Measurements from ENCODE around the gene ARHGAP12.
A peak's percentile ranks its signal among the peaks of the same experiment; 100 is the strongest.
"Not testable (repeated sequence)": the region's sequence is repeated elsewhere in the genome, so short reads cannot be mapped to it uniquely, and the experiment has no call there.

Gene ARHGAP12

GRCh38 chr10:31928549-31929260, at the start of gene ARHGAP12:
Gene ARHGAP12 (minus strand): TSS chr10:31928831. CDS start chr10:31908855, 19,976 bp downstream.
- peak; percentile 66 for DNase-seq (ENCODE audit: low spot score)

DNA sequence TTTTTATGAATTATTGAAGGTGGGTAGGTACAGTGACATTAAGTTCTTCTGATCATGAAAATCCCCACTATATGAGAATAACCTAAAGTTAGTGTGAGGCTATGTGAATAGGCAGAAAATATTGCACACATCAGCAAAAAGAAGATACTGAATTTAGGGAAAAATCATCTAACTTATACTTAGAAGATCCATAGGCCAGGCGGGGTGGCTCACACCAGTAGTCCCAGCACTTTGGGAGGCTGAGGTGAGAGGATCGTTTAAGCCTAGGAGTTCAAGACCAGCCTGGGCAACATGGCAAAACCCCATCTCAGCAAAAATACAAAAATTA, 49.5 kb upstream of the ARHGAP12 start:
- no peak for DNase-seq (ENCODE audit: low spot score)

DNA sequence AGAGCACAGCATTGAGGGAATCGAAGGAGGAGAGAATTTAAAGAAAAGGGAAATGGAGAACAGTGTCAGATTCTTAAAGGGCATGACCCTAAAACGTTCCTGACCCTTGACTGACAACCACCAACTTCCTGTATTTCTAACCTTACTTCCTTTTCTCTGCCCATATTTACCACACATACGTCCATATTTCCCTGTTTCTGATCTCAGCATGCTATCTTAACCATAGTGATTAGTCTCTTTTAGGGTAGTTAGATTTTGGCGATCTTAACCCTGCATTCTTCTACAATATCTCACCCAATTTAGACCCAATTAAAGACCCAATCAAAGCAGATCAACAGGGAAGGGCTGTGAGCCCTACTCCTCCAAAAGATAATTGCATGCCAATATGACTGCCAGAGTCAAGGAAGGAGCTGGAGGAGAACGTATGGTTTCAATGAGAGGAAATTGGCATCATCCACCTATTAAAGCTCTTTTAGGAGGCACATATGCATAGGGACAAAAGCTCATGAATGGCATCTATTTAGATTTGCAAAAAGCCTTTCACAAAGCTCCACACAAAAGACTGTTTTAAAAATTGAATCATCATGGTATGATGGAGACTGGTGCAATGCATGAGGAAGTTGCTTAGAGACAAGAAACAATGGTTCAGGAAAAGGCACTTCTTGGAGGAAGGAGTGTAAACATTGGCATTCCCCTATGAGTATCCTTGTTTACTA, 49.0 kb upstream of the ARHGAP12 start:
- DNase-seq (ENCODE audit: low spot score): no peak

- no peak for DNase-seq (ENCODE audit: low spot score)
Measured at GRCh38 chr10:31975157-31975765, 46.6 kb upstream of the ARHGAP12 start.

DNA sequence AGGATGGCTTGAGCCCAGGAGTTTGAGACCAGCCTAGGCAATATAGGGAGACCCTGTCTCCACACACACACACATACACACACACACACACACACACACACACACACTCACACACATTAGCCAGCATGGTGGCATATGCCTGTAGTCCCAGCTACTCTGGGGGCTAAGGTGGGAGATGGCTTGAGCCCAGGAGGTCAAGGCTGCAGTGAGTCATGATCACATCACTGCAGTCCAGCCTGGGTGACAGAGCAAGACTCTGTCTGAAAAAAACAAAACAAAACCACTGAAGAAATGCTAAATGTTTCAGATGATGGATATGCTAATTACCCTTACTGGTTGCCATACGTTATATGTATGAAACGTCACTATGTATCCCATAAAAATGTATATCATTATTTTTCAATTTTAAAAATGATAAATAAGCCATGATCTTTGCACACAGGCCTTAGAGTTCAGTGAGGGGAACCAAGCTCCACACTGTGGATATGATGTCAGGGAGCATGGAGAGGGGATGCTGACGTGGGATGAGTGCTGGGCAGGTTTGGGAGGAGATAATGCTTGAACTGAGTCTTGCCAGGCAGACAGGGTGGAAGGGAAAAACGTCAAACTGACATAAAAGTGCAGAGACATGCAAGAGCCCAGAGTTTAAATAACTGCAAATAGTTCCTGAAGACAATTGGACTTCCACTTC, 45.9 kb upstream of the ARHGAP12 start:
- no peak for DNase-seq (ENCODE audit: low spot score)

- DNase-seq (ENCODE audit: low spot score): no peak
Measured at GRCh38 chr10:31972519-31973041, 43.9 kb upstream of the ARHGAP12 start.

DNA sequence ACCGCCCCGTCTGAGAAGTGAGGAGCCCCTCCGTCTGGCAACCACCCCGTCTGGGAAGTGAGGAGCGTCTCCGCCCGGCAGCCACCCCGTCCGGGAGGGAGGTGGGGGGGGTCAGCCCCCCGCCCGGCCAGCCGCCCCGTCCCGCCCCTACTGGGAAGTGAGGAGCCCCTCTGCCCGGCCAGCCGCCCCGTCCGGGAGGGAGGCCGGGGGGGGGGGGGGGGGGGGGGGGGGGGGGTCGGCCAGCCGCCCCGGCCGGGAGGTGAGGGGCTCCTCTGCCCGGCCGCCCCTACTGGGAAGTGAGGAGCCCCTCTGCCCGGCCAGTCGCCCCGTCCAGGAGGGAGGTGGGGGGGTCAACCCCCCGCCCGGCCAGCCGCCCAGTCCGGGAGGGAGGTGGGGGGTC, 41.2 kb upstream of the ARHGAP12 start:
- not testable (repeated sequence) for DNase-seq (ENCODE audit: low spot score)

DNA sequence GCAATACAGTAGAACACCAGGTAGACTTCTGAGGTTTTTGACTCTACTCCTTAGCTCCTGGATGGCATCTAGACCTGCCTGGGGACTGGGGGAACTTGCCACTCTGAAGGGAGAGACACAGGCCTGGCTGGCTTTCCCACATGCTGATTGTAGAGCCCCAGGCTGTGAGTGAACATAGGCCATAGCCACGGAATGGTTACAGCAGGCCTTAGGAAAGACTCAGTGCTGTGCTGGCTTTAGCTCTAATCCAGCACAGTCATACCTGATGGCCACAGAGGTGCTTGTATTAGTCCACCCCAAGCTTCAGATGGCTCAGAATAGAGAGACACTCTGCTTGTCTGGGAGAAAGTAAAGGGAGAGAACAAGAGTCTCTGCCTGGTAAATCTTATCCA, 35.0 kb upstream of the ARHGAP12 start:
- DNase-seq (ENCODE audit: low spot score): no peak

- DNase-seq (ENCODE audit: low spot score): no peak
Measured at GRCh38 chr10:31962826-31963588, 34.4 kb upstream of the ARHGAP12 start.

- DNase-seq (ENCODE audit: low spot score): no peak
Measured at GRCh38 chr10:31961277-31962074, 32.8 kb upstream of the ARHGAP12 start.

- DNase-seq (ENCODE audit: low spot score): no peak
Measured at GRCh38 chr10:31959461-31960173, 31.0 kb upstream of the ARHGAP12 start.

DNA sequence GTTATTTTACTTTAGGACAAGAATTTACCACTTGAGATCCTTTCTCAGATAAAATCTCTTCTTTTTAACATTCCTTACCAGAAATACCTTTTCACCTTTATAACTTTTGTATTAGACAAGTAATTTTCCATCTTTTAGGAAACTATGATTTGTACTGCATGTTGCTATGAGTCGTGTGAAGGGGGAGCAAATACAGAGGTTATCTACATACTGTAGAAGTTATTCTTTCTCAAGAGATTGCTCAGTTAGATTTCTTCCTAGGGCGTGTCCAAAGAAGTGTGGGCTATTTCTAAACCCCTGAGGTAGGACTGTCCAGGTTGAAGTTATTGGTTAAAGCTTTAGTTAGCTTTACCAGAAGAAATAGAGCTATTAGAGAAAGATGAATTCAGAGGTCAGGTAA, 30.2 kb upstream of the ARHGAP12 start:
- DNase-seq (ENCODE audit: low spot score): no peak

DNA sequence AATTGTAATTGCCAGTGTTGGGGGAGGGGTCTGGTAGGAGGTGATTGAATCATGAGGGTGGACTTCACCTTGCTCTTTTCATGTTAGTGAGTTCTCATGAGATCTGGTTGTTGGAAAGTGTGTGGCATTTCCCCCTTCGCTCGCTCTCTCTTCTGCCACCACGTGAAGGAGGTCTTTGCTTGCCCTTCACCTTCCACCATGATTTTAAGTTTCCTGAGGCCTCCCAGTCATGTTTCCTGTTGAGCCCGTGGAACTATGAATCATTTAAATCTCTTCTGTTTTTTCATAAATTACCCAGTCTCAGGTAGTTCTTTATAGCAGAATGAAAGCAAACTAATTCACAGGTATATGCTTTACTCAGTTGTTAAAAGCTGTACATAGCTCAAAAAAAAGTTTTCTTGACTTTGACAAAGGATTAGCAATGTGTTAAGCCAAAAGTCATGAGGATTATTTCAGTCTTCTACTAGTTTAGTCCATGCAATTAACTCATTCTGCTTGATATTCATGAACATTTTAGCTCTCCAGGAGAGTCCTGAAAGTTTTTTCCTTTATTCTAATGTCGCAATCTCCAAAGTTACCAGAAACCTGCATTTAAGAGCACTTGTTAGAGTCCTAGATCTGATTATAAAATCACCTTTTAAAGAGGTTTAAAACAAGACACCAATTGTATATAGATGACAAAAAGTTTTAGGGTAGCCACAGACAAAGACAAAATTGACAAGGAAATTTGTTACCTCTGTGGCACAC, 27.7 kb upstream of the ARHGAP12 start:
- no peak for DNase-seq (ENCODE audit: low spot score)

DNA sequence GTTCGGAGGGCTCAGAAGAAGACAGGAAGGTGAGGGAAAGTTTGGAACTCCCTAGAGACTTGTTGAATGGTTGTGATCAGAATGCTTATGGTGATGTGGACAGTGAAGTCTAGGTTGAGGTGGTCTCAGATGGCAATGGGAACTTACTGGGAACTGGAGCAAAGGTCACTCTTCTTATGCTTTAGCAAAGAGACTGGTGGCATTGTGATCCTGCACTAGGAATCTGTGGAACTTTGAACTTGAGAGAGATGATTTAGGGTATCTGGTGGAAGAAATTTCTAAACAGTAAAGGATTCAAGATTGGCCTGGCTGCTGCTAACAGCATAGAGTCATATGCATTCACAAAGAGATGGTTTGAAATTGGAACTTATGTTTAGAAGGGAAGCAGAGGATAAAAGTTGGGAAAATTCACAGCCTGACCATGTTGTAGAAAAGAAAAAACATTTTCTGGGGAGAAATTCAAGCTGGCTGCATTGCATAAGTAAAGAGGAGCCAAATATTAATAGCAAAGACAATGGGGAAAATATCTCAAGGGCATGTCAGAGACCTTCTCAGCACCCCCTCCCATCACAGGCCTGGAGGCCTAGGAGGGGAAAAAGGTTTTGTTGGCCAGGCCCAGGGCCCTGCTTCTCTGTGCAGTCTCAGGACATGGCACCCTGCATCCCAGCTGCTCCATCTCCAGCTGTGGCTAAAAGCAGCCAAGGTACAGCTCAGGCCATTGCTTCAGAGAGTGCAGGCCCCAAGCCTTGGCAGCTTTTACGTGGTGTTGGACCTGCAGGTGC, 26.0 kb upstream of the ARHGAP12 start:
- DNase-seq (ENCODE audit: low spot score): no peak

DNA sequence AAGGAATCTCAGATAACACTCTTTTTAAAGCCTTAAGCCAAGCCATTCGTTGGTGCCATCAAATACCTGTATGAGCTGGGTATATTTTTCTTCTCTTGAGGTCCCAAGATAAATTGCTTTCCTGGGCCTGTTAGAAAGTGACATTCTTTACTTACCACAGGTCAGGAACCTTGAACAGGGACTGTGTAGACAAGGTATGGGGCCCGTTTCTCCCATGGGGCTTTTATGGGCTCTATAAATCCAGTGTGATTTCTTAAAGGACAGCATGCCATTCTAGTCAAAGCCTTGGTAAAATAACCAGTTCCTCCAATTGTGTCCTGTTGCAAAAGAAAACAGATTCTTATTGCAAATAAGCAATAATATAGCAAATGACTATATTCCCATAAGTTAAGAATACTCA, 24.8 kb upstream of the ARHGAP12 start:
- no peak for DNase-seq (ENCODE audit: low spot score)

- DNase-seq (ENCODE audit: low spot score): no peak
Measured at GRCh38 chr10:31953080-31953479, 24.4 kb upstream of the ARHGAP12 start.

GRCh38 chr10:31952066-31952465, 23.4 kb upstream of the ARHGAP12 start:
- no peak for DNase-seq (ENCODE audit: low spot score)

DNA sequence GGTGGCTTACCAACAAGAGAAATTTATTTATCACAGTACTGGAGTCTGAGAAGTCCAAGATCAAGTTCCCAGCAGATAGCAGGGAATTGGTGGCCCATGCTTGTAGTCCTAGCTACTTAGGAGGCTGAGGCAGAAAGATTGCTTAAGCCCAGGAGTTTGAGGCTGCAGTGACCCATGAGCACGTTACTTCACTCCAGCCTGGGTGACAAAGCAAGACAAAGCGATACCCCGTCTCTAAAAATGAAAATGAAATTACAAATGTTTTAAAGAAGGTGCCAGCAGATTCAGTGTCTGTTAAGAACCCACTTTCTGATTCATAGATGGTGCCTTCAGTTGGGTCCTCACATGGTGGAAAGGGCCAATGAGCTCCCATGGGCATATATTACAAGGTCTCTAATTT, 20.6 kb upstream of the ARHGAP12 start:
- DNase-seq (ENCODE audit: low spot score): no peak

- no peak for DNase-seq (ENCODE audit: low spot score)
Measured at GRCh38 chr10:31948021-31948420, 19.4 kb upstream of the ARHGAP12 start.
